BE2C (cell line): ENCODE results near the gene ARMC9.

ENCODE experiments used
- DNase-seq: peaks from one replicate; pipeline ENCODE4 v3.0.0-alpha.2; 2020
- H3K27me3 ChIP-seq: fragments of 250-450 bp; sonication (Bioruptor Pico); 2 replicates; pipeline ENCODE4 v1.5.1; 2020; ENCODE audit warnings: mild to moderate bottlenecking
- H3K36me3 ChIP-seq: fragments of 250-450 bp; sonication (Bioruptor Pico); 2 replicates; pipeline ENCODE4 v1.5.1; 2020; ENCODE audit warnings: mild to moderate bottlenecking
- H3K4me1 ChIP-seq: fragments of 250-450 bp; sonication (Bioruptor Pico); 2 replicates; pipeline ENCODE4 v1.5.1; 2020
- H3K4me3 ChIP-seq: 2 replicates; pipeline ENCODE4 v1.5.1; 2011; ENCODE audit warnings: low read depth, low read length
- H3K9me3 ChIP-seq: fragments of 250-450 bp; sonication (Bioruptor Pico); 2 replicates; pipeline ENCODE4 v1.5.1; 2020
- CTCF ChIP-seq: IDR thresholded peaks from 2 replicates; pipeline ENCODE4 v1.5.1; 2012; ENCODE audit warnings: mild to moderate bottlenecking, low read depth, low read length

Gene ARMC9

GRCh38 chr2:231199219-231199618 is 788 bp downstream of the ARMC9 start:
- no peaks in the 10 kb centered on the region for H3K4me1 ChIP-seq
- H3K36me3 ChIP-seq = peaks cover 4% of the 10 kb centered on the region
- peak overlapping the region; percentile 92 for H3K4me3 ChIP-seq
- no peak for TF ChIP-seq CTCF
- H3K27me3 ChIP-seq = no peaks in the 10 kb centered on the region
- H3K9me3 ChIP-seq = no peaks in the 10 kb centered on the region
- no peak for DNase-seq

DNA sequence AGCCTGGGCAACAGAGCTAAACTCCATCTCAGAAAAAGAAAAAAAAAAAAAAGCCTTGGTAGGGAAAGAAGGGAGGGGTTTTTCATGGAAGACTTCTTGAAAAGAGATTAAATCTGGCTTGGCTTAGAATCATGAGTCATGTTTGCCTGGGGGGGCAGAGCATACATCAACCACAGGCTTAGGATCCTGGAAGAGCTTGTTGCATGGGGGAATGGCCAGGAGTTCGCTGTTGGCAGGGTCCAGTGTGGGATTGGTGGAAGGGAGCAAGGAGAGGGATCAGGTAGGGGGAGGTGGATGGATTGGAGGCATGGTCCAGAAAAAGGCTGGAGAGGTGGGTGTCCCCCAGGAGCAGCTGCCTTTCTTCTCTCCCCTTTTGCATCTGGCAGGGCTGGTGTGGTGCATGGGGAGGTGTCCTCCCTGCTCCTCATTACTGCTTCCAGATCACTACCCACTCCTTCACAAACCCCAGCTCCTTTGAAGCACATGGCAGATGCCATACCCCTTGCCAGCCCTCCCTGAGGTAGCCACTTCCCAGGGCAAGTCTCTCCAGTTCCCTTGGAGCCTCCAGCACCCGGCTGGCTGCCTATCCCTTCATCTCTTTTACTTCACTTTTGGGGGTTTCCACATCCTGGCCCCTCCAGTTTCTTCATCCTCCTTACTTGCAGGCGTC is 2.5 kb downstream of the ARMC9 start:
- Histone ChIP-seq H3K4me1 (no peaks in the 10 kb centered on the region), H3K27me3 (no peaks in the 10 kb centered on the region), H3K36me3 (peaks cover 11% of the 10 kb centered on the region), H3K4me3 (no peak overlapping the region), H3K9me3 (no peaks in the 10 kb centered on the region)
- TF ChIP-seq CTCF = no peak
- no peak for DNase-seq

DNA sequence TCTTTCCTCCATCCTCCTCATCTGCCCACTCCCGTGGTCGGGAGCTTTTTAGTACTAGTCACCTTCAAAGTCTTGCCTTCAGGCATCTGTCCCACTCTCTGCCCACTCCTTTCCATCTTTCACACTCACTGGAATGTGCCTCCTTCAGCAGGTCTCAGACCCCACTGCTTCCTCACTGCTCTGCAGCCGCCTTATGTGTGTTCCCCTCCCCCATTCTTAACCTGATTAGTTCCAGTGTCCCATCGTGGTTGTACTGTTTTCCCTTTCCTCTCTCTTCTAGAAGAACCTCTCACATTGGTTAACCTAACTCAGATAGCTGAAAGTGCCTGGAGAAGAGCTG is 3.0 kb downstream of the ARMC9 start:
- Histone ChIP-seq H3K4me3 (no peak overlapping the region), H3K36me3 (peaks cover 13% of the 10 kb centered on the region), H3K4me1 (no peaks in the 10 kb centered on the region), H3K9me3 (no peaks in the 10 kb centered on the region), H3K27me3 (no peaks in the 10 kb centered on the region)
- DNase-seq = no peak
- TF ChIP-seq CTCF = no peak

- Histone ChIP-seq H3K4me1 (no peaks in the 10 kb centered on the region), H3K9me3 (no peaks in the 10 kb centered on the region), H3K36me3 (peaks cover 19% of the 10 kb centered on the region), H3K27me3 (no peaks in the 10 kb centered on the region), H3K4me3 (no peak overlapping the region)
- no peak for DNase-seq
- TF ChIP-seq CTCF = no peak
Measured at GRCh38 chr2:231203087-231203486, 4.7 kb downstream of the ARMC9 start.

- no peak for DNase-seq
- H3K9me3 ChIP-seq = no peaks in the 10 kb centered on the region
- H3K4me1 ChIP-seq = no peaks in the 10 kb centered on the region
- no peaks in the 10 kb centered on the region for H3K27me3 ChIP-seq
- no peak overlapping the region for H3K4me3 ChIP-seq
- H3K36me3 ChIP-seq = peaks cover 27% of the 10 kb centered on the region
- no peak for TF ChIP-seq CTCF
Measured at GRCh38 chr2:231204146-231204545, 5.7 kb downstream of the ARMC9 start.

- Histone ChIP-seq H3K9me3 (no peaks in the 10 kb centered on the region), H3K4me1 (no peaks in the 10 kb centered on the region), H3K36me3 (peaks cover 29% of the 10 kb centered on the region), H3K4me3 (no peak overlapping the region), H3K27me3 (no peaks in the 10 kb centered on the region)
- no peak for TF ChIP-seq CTCF
- DNase-seq = no peak
Measured at GRCh38 chr2:231204581-231204980, 6.2 kb downstream of the ARMC9 start.
